HG03175 (cell line): ENCODE data around the gene EVC.

Source experiments
- ATAC-seq: cut with Tn5 transposase; IDR thresholded peaks from one replicate; pipeline ENCODE4 v1.9.1; 2021; ENCODE audit warnings: mild to moderate bottlenecking, moderate library complexity; ENCODE audit not compliant: unreplicated experiment

Gene EVC

DNA sequence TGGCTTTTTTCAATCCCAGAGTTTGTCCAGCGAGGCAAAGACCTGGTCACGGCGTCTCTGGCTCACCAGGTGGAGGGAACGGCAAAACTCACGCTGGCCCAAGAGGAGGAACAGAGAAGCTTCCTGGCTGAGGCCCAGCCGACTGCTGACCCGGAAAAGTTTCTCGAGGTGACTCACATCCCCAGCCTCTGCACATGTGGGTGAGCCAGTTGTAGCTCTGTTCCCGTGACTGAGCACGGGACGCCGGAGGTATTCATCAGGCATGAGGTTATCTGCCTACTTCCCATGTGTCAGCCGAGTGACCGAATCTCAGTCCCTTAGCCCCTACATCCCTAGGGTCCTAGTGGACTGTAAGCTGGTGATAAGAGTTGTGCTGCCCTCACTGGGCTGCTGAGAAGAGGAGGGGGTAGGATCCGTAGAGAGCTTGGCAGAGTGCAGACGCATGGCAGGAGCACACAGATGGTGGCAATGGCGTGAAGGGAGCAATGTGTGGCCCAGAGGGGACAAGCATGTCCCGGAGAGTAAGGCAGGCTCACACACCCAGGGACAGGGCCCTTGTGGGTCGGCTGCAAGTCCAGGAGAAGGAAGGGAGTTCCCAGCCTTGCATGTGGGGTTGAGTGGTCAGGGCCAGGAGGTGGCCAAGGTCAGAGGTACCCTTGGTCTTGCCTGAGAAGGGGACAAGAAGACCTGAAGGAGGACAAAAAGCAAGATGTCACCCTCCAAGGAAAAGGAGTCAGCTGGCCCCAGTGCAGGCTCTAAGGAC lies 42.9 kb downstream of the EVC start:
- ATAC-seq, result no peak

DNA sequence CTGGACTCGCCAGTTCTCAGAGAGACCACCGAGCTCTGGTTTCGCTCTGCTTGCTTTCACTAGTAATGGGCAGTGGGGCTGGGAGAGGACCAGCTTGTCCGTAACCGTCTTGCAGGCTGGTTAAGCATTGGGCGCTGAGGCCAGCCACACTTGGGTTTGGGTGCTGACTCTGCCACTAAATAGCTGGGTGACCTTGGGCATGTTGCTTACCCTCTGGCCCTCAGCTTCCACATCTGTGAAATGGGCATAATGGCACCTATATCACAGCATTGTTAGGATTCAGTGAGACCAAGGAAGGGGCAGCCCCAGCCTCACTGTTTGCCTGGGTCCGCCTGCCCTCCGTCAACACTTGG lies 43.5 kb downstream of the EVC start:
- ATAC-seq, result no peak

DNA sequence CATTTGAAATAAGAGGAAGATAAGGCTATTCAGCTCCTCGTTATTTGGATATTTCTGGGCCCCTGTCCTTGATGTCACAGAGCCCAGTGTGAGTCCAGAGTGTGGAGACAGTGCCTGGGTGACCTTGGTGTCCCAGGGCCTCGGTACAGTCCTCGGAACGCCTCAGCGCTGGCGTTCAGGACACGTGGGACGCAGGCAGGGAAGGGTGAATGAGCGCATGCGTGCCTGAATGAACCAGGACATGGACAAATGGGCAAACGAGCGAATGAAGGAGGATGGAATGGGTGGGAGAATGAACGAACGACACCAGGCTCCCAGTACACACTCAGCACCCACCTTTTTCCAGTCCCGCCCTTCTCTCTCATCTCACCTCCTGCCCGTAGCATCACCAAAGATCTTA lies 44.2 kb downstream of the EVC start:
- ATAC-seq, result no peak

DNA sequence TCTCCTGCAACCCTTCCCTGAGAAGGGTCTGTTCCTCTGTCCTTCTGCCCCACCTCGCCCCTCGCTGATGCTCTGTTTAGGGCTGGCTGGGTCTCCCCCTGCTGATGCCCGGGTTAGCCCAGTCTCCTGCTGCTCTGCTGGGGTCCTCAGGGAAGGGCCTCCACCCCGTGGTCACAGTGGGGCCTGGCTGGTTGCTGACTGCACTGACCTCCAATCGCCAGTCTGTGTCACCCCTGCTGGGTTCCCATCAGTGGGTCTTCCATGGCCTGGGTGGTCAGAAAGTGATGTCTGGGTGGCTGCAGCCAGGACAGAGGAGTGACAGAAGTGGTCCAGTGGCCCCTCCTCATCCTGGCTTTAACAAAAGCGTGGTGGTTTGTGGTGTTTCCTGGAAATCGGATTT lies 44.7 kb downstream of the EVC start:
- no peak for ATAC-seq

- ATAC-seq, result no peak
Measured at GRCh38 chr4:5756271-5756670, 45.3 kb downstream of the EVC start.

DNA sequence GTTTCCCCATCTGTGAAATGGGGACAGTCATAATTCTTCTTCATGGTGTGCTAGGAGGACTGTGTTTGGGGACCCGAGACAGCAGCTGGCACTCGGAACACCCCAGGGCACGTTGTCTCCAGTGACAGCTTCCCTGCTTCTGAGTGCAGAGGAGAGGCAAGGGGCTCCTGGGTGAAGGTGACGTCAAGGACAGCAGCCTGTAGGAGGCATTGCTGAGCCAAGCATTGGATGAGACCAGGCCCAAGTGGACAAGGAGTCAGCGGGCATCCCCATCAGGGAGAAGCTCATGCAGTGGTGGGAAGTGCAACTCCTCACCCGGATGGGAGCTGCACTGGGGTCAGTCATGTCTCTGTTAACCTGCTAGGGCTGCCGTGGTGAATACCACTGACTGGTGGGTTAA lies 46.1 kb downstream of the EVC start:
- ATAC-seq, result no peak

GRCh38 chr4:5757536-5757935 lies 46.5 kb downstream of the EVC start:
- ATAC-seq, result no peak

- ATAC-seq, result no peak
Measured at GRCh38 chr4:5757954-5758353, 47.0 kb downstream of the EVC start.

DNA sequence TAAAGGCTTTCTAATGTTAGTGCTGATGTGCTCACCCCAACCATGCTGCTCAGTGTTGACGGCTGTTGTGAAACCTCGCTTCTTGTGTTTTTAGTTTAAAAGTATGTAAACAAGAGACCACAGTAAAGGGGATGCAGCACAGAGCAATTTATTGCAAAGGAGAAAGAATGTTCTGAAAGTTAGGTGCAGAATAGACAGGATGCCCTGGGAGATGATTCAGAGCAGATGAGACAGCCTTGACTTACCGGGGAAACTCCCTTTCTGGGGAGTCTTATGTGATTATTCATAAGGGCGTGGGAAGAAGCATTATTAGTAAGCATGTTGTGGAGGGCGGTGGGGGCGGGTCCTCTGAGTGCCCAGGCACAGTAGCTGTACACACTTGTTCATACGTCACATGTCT lies 47.7 kb downstream of the EVC start:
- no peak for ATAC-seq

GRCh38 chr4:5759236-5760075 lies 48.5 kb downstream of the EVC start:
- ATAC-seq, result no peak

DNA sequence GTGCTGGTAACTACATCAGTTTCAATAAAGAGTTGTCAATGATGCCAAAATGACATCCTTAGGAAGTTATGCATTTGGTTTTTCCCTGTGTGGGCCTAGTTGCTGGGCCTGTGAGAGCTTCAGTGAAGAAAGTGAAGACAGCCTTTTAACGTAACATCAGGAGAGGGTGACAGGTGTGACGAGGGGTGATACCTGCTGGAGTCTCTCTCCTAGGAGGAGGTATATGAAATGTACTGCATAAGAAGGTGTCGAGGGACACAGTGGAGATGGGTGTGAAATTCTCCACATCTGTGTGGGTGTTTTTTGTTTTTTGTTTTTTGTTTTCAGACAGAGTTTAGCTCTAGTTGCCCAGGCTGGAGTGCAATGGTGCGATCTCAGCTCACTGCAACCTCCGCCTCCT lies 49.2 kb downstream of the EVC start:
- ATAC-seq, result no peak

- ATAC-seq, result no peak
Measured at GRCh38 chr4:5760936-5761480, 50.0 kb downstream of the EVC start.

- ATAC-seq, result no peak
Measured at GRCh38 chr4:5770051-5770450, 59.0 kb downstream of the EVC start.

DNA sequence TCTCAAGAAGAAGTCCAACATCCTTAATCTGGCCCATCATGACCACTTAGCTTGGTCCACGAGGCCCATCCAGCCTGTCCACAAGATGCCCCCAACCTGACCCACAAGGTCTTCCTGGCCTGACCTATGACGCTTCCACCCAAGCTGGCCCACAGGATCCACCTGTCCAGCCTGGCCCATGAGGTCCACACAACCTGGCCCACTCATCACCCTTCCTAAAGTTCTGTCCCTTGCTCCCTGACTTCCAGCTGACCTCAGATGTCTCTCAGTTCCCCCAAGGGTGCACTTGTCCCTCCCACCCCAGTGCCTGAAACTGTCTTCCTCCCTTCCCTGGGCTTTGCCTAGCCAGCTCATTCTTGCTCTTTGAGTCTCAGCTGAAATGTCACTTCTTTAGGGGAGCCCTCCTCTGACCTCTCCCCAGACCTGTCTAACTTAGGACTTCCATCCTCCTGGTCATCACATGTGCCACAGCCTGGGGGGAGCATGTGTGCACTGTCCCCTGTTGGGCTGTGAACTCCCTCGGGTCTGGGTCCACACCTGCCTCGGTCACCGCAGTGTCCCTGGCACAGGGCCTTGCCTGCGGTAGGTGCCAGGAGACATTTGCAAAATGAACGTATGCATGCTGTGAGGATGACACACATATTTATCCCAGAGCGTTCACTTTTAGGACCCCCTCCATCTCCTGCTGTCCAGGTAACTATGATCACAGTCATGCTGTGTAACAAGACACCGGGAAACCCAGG lies 61.7 kb downstream of the EVC start:
- no peak for ATAC-seq

GRCh38 chr4:5773271-5773555 lies 62.2 kb downstream of the EVC start:
- ATAC-seq, result no peak

- no peak for ATAC-seq
Measured at GRCh38 chr4:5774416-5775036, 63.5 kb downstream of the EVC start.

DNA sequence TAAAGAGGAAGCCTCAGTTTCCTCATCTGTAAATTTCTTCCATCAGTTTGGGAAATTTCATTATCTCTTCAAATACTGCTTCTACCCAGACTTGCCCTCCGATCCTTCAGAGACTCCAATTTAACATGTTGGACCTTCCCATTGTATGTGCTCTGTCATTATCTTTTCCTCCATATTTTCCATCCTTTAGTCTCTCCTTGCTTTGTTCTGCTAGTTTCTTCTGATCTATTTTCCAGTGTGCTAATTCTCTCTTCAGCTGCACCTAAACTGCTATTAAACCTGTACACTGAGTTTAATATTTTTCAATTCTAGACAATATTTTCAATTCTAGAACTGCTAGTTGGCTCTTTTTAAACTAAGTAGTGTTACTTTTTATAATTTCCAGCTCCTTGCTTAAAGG lies 65.5 kb downstream of the EVC start:
- no peak for ATAC-seq

DNA sequence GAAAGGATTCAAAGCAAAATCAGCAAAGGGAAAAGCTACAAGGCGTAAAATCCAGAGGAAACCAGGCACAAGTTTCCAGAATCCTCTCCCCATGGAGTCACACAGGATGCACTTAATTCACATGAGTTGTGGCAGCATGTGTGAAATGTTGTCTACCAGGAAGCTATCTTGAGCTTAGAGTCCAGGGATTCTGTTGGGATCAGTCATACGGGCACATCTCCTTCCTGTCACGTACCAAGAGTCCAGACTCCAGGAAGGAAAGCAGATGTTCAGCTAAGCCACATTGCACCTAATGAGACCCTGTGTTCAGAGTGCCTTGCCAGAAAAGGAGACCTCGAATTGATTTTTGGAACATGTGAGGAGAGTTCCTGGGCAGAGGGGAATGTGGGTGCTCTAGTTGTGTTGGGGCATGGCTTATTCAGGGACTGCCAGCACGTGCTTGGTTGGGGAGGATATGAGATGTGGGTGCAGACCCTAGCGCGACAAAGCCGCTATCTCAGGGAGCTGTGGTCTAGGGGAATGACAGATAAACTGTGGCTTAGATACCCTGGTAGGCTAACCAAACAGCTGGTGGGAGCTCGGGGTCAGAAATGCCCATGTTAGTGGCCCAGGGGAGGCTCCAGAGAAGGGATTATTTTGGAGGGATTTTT lies 70.0 kb downstream of the EVC start:
- no peak for ATAC-seq

DNA sequence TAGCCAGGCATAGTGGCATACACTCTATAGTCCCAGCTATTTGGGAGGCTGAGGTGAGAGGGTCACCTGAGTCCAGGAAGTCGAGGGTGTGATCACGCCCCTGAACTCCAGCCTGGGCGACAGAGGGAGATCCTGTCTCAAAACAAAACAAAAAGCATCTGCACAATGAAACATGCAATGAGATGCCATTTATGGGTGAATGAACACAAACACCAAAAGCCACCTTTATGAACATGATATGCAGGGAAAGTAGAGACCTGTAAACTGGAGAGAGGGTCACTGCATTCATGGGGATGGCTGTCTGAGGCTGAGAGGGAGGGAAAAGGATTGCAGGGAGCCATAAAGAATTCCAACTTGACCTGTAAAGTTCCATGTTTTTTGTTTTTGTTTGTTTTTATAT lies 70.7 kb downstream of the EVC start:
- ATAC-seq, result no peak

DNA sequence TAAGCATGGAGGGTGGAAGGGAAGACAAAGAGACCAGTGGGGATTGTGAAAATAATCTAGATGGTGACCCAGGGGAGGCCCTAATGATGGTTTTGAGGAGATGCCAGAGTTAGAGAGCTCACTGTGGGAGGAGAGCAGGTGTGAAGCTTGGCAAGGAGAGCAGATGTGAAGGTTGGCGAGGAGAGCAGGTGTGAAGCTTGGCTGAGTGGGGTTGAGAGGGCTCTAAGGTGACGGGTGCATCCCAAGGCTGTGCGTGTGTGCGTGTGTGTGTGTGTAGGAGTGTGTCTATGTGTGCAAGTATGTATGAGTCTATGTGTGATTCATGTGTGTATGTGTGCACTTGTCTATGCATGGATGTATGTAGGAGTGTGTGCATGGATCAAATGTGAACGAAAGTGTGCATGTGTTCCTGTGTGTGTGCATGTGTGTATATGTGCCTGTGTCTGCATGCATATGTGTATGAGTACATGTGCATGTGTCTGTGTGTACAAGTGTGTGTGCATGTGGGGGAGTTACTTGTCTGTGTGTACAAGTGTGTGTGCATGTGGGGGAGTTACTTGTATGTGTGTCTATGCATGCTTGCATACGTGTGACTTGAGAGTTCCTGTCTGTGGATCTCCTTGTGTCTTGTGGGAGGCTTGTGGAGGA lies 72.0 kb downstream of the EVC start:
- ATAC-seq, result no peak
